ENCODE results near the gene SMOC1. TPM values are rescaled to one million over a fixed set of nuclear protein-coding genes. Genes with fewer than 3 reads are reported as not detected.

The SMOC1 gene
- total and polyA plus RNA-seq, 7 donors, result 3.2 to 10.6 (median 6.2) TPM

GRCh38 chr14:69904246-69904645 is 25.0 kb downstream of the SMOC1 start:
- no peak for DNase-seq
- H3K4me3 ChIP-seq, result no peak overlapping the region
- H3K36me3 ChIP-seq (ENCODE audit: insufficient read depth in 1 of 2, low read depth in 1 of 2), result no peaks in the 10 kb centered on the region
- H3K9me3 ChIP-seq, result no peaks in the 10 kb centered on the region
- H3K4me1 ChIP-seq, result peaks cover 8% of the 10 kb centered on the region
- WGBS, 3 donors, result 81 to 92% (median 90%) methylated on average over 1 of the region's 1 CpG
- no peaks in the 10 kb centered on the region for H3K27me3 ChIP-seq (ENCODE audit: insufficient read depth in 3 of 3, low read length in 2 of 3)
- TF ChIP-seq, protein P1, sequence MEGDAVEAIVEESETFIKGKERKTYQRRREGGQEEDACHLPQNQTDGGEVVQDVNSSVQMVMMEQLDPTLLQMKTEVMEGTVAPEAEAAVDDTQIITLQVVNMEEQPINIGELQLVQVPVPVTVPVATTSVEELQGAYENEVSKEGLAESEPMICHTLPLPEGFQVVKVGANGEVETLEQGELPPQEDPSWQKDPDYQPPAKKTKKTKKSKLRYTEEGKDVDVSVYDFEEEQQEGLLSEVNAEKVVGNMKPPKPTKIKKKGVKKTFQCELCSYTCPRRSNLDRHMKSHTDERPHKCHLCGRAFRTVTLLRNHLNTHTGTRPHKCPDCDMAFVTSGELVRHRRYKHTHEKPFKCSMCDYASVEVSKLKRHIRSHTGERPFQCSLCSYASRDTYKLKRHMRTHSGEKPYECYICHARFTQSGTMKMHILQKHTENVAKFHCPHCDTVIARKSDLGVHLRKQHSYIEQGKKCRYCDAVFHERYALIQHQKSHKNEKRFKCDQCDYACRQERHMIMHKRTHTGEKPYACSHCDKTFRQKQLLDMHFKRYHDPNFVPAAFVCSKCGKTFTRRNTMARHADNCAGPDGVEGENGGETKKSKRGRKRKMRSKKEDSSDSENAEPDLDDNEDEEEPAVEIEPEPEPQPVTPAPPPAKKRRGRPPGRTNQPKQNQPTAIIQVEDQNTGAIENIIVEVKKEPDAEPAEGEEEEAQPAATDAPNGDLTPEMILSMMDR (IDR thresholded peaks at IDR 0.05), result no peak
- no peak for ATAC-seq
- intact Hi-C loops (cut with DNase I), result no loop called here
- H3K27ac ChIP-seq, result no peak overlapping the region

- no peak overlapping the region for H3K27ac ChIP-seq
- ATAC-seq (peak in 3 of 4 donors; percentile 19 to 77 (median 39)), DNase-seq (no peak)
- no peaks in the 10 kb centered on the region for H3K27me3 ChIP-seq (ENCODE audit: insufficient read depth in 3 of 3, low read length in 2 of 3)
- no peak overlapping the region for H3K4me3 ChIP-seq
- H3K9me3 ChIP-seq, result no peaks in the 10 kb centered on the region
- no peaks in the 10 kb centered on the region for H3K36me3 ChIP-seq (ENCODE audit: insufficient read depth in 1 of 2, low read depth in 1 of 2)
- intact Hi-C loops (cut with DNase I), result no loop called here
- H3K4me1 ChIP-seq, result peaks cover 11% of the 10 kb centered on the region
- WGBS, 3 donors, result 12 to 23% (median 21%) methylated on average over 3 of the region's 3 CpGs
- TF ChIP-seq, protein P1 (IDR thresholded peaks at IDR 0.05), result no peak
Observed at GRCh38 chr14:69906201-69906600, 27.0 kb downstream of the SMOC1 start.

- intact Hi-C loops (cut with DNase I), result no loop called here
- no peak for ATAC-seq
- peaks cover 11% of the 10 kb centered on the region for H3K4me1 ChIP-seq
Observed at GRCh38 chr14:69909826-69910550, 30.8 kb downstream of the SMOC1 start.

DNA sequence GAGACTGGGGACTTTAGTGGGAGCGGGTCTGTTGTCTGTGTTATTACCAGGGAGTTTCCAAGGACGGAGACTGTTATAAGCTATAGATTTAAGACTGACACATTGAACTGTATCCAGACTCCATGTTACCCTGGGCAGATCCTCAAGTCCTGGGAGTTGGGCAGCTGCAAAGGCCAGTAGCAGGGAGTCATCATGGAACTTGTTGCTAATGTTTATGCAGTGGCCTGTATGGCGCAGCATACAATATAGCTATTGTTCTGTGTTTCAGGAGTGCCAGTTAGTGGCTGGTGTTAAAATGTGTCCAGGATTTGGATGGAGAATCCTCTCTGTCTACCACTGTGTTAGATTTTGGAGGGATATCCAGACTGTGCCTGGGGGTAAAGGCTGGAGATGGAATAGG is 31.7 kb downstream of the SMOC1 start:
- 64 to 88% (median 80%) methylated on average over 3 of the region's 3 CpGs for WGBS, 3 donors
- Histone ChIP-seq H3K9me3 (no peaks in the 10 kb centered on the region), H3K36me3 (ENCODE audit: insufficient read depth in 1 of 2, low read depth in 1 of 2) (no peaks in the 10 kb centered on the region), H3K4me3 (no peak overlapping the region), H3K27me3 (ENCODE audit: insufficient read depth in 3 of 3, low read length in 2 of 3) (peaks cover 0 to under 1% (median 0%) of the 10 kb centered on the region in 3 donors), H3K4me1 (peaks cover 10% of the 10 kb centered on the region), H3K27ac (no peak overlapping the region)
- DNase-seq (no peak), ATAC-seq (no peak)
- intact Hi-C loops (cut with DNase I), result no loop called here
- TF ChIP-seq, protein P1 (IDR thresholded peaks at IDR 0.05), result no peak

More at GRCh38 chr14:69909826-69910550, 30.8 kb downstream of the SMOC1 start:
- no peaks in the 10 kb centered on the region for H3K36me3 ChIP-seq (ENCODE audit: insufficient read depth in 1 of 2, low read depth in 1 of 2)
- no peak for DNase-seq
- TF ChIP-seq, protein P1 (IDR thresholded peaks at IDR 0.05), result no peak
- H3K27ac ChIP-seq, result no peak overlapping the region
- no peaks in the 10 kb centered on the region for H3K9me3 ChIP-seq
- H3K4me3 ChIP-seq, result no peak overlapping the region
- 60 to 74% (median 67%) methylated on average over 7 of the region's 7 CpGs for WGBS, 3 donors
- H3K27me3 ChIP-seq (ENCODE audit: insufficient read depth in 3 of 3, low read length in 2 of 3), result no peaks in the 10 kb centered on the region

Measured in psoas muscle (tissue), 8 donors.